Hepatocyte (in vitro differentiated cells): Measurements from ENCODE around the gene PISD.

Experiments used
- EZH2phosphoT487 ChIP-seq: fragments of 200-600 bp; sonication (generic); IDR thresholded peaks from one replicate; pipeline ENCODE4 v1.6.1; 2018; ENCODE audit warnings: antibody characterized with exemption, mild to moderate bottlenecking, low read depth, moderate library complexity; ENCODE audit not compliant: unreplicated experiment, severe bottlenecking
- TF ChIP-seq, protein P1 (sequence below): fragments of 200-600 bp; sonication (generic); IDR thresholded peaks from 2 replicates; pipeline ENCODE4 v1.5.1; 2016; ENCODE audit warnings: antibody characterized with exemption, mild to moderate bottlenecking; ENCODE audit not compliant: poor library complexity

DNA sequence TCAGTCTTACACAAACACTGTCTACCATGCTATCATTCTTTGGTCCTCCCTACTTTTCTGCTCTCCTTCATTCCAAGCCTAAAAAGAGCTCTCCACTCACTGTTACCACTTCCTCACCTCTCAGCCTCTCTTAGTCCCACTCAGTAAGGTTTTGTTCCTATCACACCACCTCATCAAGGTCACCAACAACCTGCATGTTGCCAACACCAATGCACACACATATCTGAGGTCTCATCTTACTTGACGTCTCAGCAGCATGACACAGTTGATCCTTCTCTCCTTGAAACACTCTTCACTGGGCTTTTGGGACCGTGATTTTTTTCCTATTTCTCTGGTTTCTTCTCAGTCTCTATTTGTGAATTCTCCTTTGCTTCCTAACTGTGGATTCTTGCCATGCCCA, 8.1 kb downstream of the PISD start:
- TF ChIP-seq, protein P1, sequence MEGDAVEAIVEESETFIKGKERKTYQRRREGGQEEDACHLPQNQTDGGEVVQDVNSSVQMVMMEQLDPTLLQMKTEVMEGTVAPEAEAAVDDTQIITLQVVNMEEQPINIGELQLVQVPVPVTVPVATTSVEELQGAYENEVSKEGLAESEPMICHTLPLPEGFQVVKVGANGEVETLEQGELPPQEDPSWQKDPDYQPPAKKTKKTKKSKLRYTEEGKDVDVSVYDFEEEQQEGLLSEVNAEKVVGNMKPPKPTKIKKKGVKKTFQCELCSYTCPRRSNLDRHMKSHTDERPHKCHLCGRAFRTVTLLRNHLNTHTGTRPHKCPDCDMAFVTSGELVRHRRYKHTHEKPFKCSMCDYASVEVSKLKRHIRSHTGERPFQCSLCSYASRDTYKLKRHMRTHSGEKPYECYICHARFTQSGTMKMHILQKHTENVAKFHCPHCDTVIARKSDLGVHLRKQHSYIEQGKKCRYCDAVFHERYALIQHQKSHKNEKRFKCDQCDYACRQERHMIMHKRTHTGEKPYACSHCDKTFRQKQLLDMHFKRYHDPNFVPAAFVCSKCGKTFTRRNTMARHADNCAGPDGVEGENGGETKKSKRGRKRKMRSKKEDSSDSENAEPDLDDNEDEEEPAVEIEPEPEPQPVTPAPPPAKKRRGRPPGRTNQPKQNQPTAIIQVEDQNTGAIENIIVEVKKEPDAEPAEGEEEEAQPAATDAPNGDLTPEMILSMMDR: no peak
- TF ChIP-seq EZH2phosphoT487: no peak
